ENCODE measurements around the gene TMEM72.
A peak's percentile ranks its signal among the peaks of the same experiment; 100 is the strongest.

TMEM72 gene

GRCh38 chr10:44981172-44982113 is 70.3 kb downstream of the TMEM72 start:
- peak; percentile 28 to 85 for DNase-seq

DNA sequence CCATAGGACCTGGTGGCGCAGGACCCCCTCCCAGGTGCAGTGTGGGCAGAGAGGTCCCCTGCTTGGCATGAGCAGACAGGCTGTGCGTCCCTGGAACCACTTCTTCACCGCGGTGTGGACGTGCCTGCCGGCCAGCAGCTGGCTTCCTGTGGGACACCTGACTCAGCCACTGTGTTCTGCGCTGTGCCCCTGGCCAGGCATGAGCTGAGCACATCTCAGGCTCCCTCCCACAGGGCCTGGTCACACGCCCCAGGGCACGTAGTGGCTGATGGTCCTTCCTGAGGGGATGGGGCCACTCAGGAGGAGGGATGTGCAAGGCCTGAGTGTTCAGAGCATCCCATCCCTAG is 71.0 kb downstream of the TMEM72 start:
- DNase-seq: no peak

GRCh38 chr10:44982496-44982895 is 71.4 kb downstream of the TMEM72 start:
- DNase-seq: no peak

- DNase-seq: no peak
These were observed 72.1 kb downstream of the TMEM72 start for GRCh38 chr10:44983066-44983894.

DNA sequence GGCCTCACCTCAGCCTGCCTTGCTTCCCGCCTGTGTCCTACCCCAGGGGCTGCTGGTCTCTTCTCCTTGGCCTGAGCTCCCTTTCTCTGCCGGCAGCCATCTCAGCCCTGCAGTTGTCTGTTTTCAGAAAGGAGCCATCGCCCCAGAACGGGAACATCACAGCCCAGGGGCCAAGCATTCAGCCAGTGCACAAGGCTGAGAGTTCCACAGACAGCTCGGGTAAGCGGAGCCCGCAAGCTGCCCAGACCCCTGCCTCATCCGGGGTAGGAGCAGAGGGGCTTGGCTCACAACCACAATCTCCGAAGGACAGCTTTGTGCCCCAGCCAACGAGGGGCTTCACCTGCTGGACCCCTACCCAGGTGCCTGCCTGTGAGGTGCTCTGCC is 72.8 kb downstream of the TMEM72 start:
- no peak for DNase-seq

GRCh38 chr10:44984671-44985101 is 73.5 kb downstream of the TMEM72 start:
- no peak for DNase-seq

DNA sequence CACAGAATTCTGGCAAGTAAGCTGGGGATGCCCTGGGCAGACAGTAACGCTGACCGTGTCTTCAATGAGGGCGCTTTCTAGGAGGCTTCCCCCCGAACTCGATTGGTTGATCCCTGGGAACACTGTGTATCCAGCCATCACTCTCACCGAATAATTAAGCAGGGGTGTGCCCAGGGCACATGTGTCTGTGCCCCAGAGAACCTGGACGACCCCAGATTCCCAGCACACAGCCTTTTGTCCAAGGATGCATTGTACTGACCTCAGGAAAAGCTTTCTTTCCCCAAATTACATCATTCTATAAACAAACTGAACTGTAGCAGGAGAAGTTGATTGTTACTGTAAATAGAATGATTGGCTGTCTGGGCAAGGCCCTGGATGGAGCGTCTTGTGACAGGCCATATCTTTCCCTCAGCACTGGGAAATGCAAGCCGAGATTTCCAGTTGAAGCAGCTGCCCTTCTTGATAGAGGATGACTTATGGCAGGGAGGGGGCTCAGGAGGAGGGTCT is 74.1 kb downstream of the TMEM72 start:
- DNase-seq: no peak

DNA sequence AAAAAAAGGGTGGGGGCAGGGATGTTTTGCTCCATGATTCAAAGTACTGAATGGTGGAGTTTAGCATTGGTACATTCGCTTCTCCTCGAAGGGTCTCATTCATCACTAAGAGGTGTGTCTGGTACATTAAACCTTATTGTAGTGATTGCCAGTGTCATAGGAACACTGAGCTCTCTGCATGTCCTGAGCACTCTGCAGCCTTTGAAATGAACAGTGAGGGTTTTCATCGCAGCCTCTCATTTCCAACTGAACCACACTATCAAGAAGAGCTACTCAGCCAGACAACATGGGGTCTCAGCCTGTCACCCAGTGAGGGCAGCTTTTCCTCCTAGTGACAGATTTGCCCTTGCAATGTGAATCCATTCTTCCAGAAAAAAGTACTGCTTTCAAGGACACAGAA is 75.0 kb downstream of the TMEM72 start:
- no peak for DNase-seq
